ENCODE results near the gene PSMA6.
"Not testable (repeated sequence)": the region's sequence is repeated elsewhere in the genome, so short reads cannot be mapped to it uniquely, and the experiment has no call there.

PSMA6 gene

GRCh38 chr14:35300228-35300627 lies 8.0 kb downstream of the PSMA6 start:
- no peak for DNase-seq (ENCODE audit: low read depth)
- no peak for TF ChIP-seq CTCF (conservative IDR thresholded peaks at IDR 0.05; ENCODE audit: low read depth, low read length)

GRCh38 chr14:35301334-35301733 lies 9.2 kb downstream of the PSMA6 start:
- DNase-seq (ENCODE audit: low read depth); H3K4me3 ChIP-seq (ENCODE audit: low read depth, low read length): not testable (repeated sequence)

More at GRCh38 chr14:35300228-35300627, 8.0 kb downstream of the PSMA6 start:
- no peak overlapping the region for H3K4me3 ChIP-seq (ENCODE audit: low read depth, low read length)

DNA sequence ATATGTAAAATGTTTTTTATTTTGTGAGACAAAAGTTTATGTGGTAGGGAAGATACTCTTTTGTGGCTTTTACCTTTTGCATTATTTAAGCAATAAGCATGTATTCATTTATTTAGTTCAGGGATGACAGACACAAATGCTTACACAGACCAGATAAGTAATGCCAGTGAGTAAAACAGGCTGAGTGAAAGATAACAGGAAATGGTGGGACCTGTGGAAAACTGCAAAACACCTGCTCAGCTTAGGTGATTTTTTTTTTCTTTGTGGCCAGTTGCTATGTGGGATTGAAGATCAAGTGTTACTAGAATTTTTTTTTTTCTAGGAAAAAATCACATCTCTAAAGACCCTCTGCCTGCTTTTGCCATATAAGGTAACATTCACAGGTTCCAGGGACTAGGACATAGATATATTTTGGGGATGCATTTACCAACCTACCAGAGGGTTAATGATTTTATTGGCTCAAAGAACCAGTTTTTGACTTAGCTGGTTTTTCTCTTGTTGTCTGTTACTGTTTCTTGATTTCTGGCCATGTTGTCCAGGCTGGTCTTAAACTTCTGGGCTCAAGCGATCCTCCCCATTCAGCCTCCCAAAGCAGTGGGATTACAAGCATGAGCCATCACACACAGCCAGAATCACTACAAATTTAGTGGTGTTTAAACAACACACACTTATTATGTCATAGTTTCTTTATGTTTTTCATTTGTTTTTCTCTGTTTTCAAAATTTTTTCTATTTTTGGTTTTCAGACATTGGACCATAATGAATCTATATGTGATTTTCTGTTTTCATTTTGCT lies 9.8 kb downstream of the PSMA6 start:
- TF ChIP-seq CTCF (conservative IDR thresholded peaks at IDR 0.05; ENCODE audit: low read depth, low read length): no peak
- H3K4me3 ChIP-seq (ENCODE audit: low read depth, low read length): no peak overlapping the region
- no peak for DNase-seq (ENCODE audit: low read depth)

GRCh38 chr14:35303149-35303935 lies 11.2 kb downstream of the PSMA6 start:
- no peak overlapping the region for H3K4me3 ChIP-seq (ENCODE audit: low read depth, low read length)
- DNase-seq (ENCODE audit: low read depth): no peak
- TF ChIP-seq CTCF (conservative IDR thresholded peaks at IDR 0.05; ENCODE audit: low read depth, low read length): no peak

DNA sequence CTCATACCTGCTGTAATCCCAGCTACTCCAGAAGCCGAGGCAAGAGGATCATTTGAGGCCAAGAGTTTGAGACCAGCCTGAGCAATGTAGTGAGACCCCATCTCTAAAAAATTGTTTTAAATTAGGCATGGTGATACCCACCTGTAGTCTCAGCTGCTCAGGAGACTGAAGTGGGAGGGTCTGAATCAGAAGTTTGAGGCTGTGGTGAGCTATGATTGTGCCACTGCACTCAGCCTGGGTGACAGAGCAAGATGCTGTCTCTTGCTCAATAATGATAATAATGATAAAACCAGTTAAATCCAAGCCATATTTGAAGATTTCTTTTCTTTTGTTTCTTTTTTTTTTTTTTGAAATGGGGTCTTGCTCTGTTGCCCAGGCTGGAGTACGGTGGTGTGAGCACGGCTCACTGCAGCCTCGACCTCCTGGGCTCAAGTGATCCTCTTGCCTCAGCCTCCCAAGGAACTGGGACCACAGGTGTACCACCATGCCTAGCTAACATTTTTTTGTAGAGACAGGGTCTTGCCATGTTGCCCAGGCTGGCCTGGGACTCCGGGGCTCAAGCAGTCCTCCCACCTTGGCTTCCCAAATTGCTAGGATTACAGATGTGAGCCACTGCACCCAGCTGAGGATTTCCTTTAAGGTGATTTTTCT lies 12.8 kb downstream of the PSMA6 start:
- DNase-seq (ENCODE audit: low read depth): no peak
- no peak overlapping the region for H3K4me3 ChIP-seq (ENCODE audit: low read depth, low read length)
- TF ChIP-seq CTCF (conservative IDR thresholded peaks at IDR 0.05; ENCODE audit: low read depth, low read length): no peak

DNA sequence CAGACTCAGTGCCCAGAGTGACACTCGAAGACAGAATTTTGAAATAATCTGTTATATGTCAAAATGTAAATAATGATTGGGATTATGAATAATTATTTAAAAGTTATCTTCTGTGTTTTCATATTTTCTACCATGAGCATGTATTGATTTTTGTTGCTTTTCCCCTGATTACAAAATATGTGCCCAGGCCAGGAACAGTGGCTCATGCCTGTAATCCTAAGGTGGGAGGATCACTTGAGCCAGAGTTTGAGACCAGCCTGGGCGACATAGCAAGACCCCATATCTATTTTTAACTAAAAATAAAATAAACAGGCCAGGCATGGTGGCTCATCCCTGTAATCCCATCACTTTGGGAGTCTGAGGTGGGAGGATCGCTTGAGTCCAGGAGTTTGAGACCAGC lies 13.5 kb downstream of the PSMA6 start:
- no peak for TF ChIP-seq CTCF (conservative IDR thresholded peaks at IDR 0.05; ENCODE audit: low read depth, low read length)
- no peak for DNase-seq (ENCODE audit: low read depth)
- no peak overlapping the region for H3K4me3 ChIP-seq (ENCODE audit: low read depth, low read length)

- no peak overlapping the region for H3K4me3 ChIP-seq (ENCODE audit: low read depth, low read length)
- TF ChIP-seq CTCF (conservative IDR thresholded peaks at IDR 0.05; ENCODE audit: low read depth, low read length): no peak
- DNase-seq (ENCODE audit: low read depth): no peak
Measured at GRCh38 chr14:35306114-35306513, 13.9 kb downstream of the PSMA6 start.

Data from choroid plexus epithelial cell (primary cell).